Measurements from ENCODE around the gene HACE1. TPM values are rescaled to one million over a fixed set of nuclear protein-coding genes. Genes with fewer than 3 reads are reported as not detected.

HACE1 gene
- total RNA-seq, 1 experiment from 2014 or later = 13.5 TPM

GRCh38 chr6:104688283-104688969 is 171.3 kb downstream of the HACE1 start:
- DNase-seq (ENCODE audit: low read depth) = no peak

- DNase-seq (ENCODE audit: low read depth) = no peak
Observed at GRCh38 chr6:104686550-104687175, 173.1 kb downstream of the HACE1 start.

GRCh38 chr6:104685871-104686549 is 173.7 kb downstream of the HACE1 start:
- DNase-seq (ENCODE audit: low read depth) = no peak

- no peak for DNase-seq (ENCODE audit: low read depth)
Observed at GRCh38 chr6:104684911-104685415, 174.8 kb downstream of the HACE1 start.

GRCh38 chr6:104683809-104684208 is 175.9 kb downstream of the HACE1 start:
- no peak for DNase-seq (ENCODE audit: low read depth)

GRCh38 chr6:104682722-104683643 is 176.7 kb downstream of the HACE1 start:
- DNase-seq (ENCODE audit: low read depth) = peak; percentile 60

GRCh38 chr6:104680539-104680938 is 179.2 kb downstream of the HACE1 start:
- no peak for DNase-seq (ENCODE audit: low read depth)

GRCh38 chr6:104679971-104680370 is 179.7 kb downstream of the HACE1 start:
- DNase-seq (ENCODE audit: low read depth) = no peak

Other genes with a start within 250 kb of the HACE1 start
- 0.07 and 0.27 TPM in 2 replicates for gene LIN28B, start 97.2 kb upstream of the HACE1 start, total RNA-seq (2014; rRNA removed; shearing (Covaris generic))